Measurements from ENCODE around the gene MRPS14. TPM values are rescaled to one million over a fixed set of nuclear protein-coding genes. Genes with fewer than 3 reads are reported as not detected.

The MRPS14 gene
- total and polyA plus RNA-seq, 2 donors (not counting 1 experiment from before 2014, with no cell fraction given) = 9.1 to 29.4 TPM

- no peak overlapping the region for H3K4me3 Mint-ChIP-seq
- Histone ChIP-seq H3K4me1 (ENCODE audit: control insufficient read depth in 2 of 2, insufficient read depth in 2 of 2, low read length in 2 of 2) (no peaks in the 10 kb centered on the region), H3K27me3 (replicated peaks in 1 of 4; ENCODE audit: control extremely low read depth in 1 of 4, control insufficient read depth in 3 of 4, insufficient read depth in 4 of 4, low read length in 3 of 4) (no peaks in the 10 kb centered on the region), H3K36me3 (replicated peaks in 1 of 2; ENCODE audit: control extremely low read depth in 1 of 2, control insufficient read depth in 1 of 2, extremely low read depth in 1 of 2, insufficient read depth in 2 of 2, low read length in 1 of 2) (no peaks in the 10 kb centered on the region), H2AFZ (ENCODE audit: insufficient read depth, low read depth, low read length, poor library complexity, severe bottlenecking) (no peak overlapping the region), H3K9ac (ENCODE audit: low read length) (no peak overlapping the region), H3K9me3 (ENCODE audit: control extremely low read depth in 1 of 3, control insufficient read depth in 2 of 3, insufficient read depth in 1 of 3, low read length in 2 of 3) (no peaks in the 10 kb centered on the region), H3K79me2 (ENCODE audit: control insufficient read depth, insufficient read depth, low read length) (no peaks in the 10 kb centered on the region), H3K4me3 (ENCODE audit: control extremely low read depth in 1 of 5, extremely low read depth in 1 of 5, insufficient read depth in 1 of 5, low read depth in 2 of 5, low read length in 4 of 5) (no peak overlapping the region), H4K20me1 (ENCODE audit: control insufficient read depth, insufficient read depth, low read length, poor library complexity, severe bottlenecking) (no peaks in the 10 kb centered on the region), H3K4me2 (replicated peaks; ENCODE audit: low read depth, low read length, poor library complexity, severe bottlenecking) (no peak overlapping the region), H3K27ac (ENCODE audit: low read length in 2 of 2) (no peak overlapping the region)
- ChIA-PET POLR2A (no interaction called here), CTCF (no interaction called here)
- H3K4me1 Mint-ChIP-seq = no peaks in the 10 kb centered on the region
- DNase-seq (no peak), ATAC-seq (ENCODE audit: low read depth) (no peak)
- TF ChIP-seq CTCF (IDR thresholded peaks at IDR 0.05) = no peak
- TF ChIP-seq EZH2 (IDR thresholded peaks at IDR 0.05; ENCODE audit: borderline replicate concordance, insufficient read depth, low read depth, low read length, poor library complexity, severe bottlenecking) = no peak
- H3K27ac Mint-ChIP-seq = no peak overlapping the region
- H3K9me3 Mint-ChIP-seq (ENCODE audit: insufficient read depth) = no peaks in the 10 kb centered on the region
- H3K27me3 Mint-ChIP-seq = peaks cover 23% of the 10 kb centered on the region
- intact Hi-C loops (cut with micrococcal nuclease) = no loop called here
- WGBS (ENCODE audit: insufficient coverage) = 86% methylated on average over 1 of the region's 3 CpGs
These were observed 13.3 kb upstream of the MRPS14 start for GRCh38 chr1:175036476-175036875.

GRCh38 chr1:175035865-175036264 is 12.6 kb upstream of the MRPS14 start:
- Histone ChIP-seq H3K27ac (ENCODE audit: low read length in 2 of 2) (no peak overlapping the region), H3K27me3 (replicated peaks in 1 of 4; ENCODE audit: control extremely low read depth in 1 of 4, control insufficient read depth in 3 of 4, insufficient read depth in 4 of 4, low read length in 3 of 4) (no peaks in the 10 kb centered on the region), H2AFZ (ENCODE audit: insufficient read depth, low read depth, low read length, poor library complexity, severe bottlenecking) (no peak overlapping the region), H3K9me3 (ENCODE audit: control extremely low read depth in 1 of 3, control insufficient read depth in 2 of 3, insufficient read depth in 1 of 3, low read length in 2 of 3) (no peaks in the 10 kb centered on the region), H3K79me2 (ENCODE audit: control insufficient read depth, insufficient read depth, low read length) (no peaks in the 10 kb centered on the region), H4K20me1 (ENCODE audit: control insufficient read depth, insufficient read depth, low read length, poor library complexity, severe bottlenecking) (no peaks in the 10 kb centered on the region), H3K4me2 (replicated peaks; ENCODE audit: low read depth, low read length, poor library complexity, severe bottlenecking) (no peak overlapping the region), H3K4me1 (ENCODE audit: control insufficient read depth in 2 of 2, insufficient read depth in 2 of 2, low read length in 2 of 2) (no peaks in the 10 kb centered on the region), H3K9ac (ENCODE audit: low read length) (no peak overlapping the region), H3K4me3 (ENCODE audit: control extremely low read depth in 1 of 5, extremely low read depth in 1 of 5, insufficient read depth in 1 of 5, low read depth in 2 of 5, low read length in 4 of 5) (no peak overlapping the region), H3K36me3 (replicated peaks in 1 of 2; ENCODE audit: control extremely low read depth in 1 of 2, control insufficient read depth in 1 of 2, extremely low read depth in 1 of 2, insufficient read depth in 2 of 2, low read length in 1 of 2) (no peaks in the 10 kb centered on the region)
- no peak for TF ChIP-seq CTCF (IDR thresholded peaks at IDR 0.05)
- TF ChIP-seq EZH2 (IDR thresholded peaks at IDR 0.05; ENCODE audit: borderline replicate concordance, insufficient read depth, low read depth, low read length, poor library complexity, severe bottlenecking) = no peak
- CTCF ChIA-PET = interaction anchor here (0.6 to 1.1 kb wide), 2 partner anchors 11 to 770 kb away, joined by 3 to 4 read pairs; no protein-coding TSS in a partner anchor
- no peak overlapping the region for H3K27ac Mint-ChIP-seq
- POLR2A ChIA-PET = no interaction called here
- intact Hi-C loops (cut with micrococcal nuclease) = no loop called here
- H3K27me3 Mint-ChIP-seq = peaks cover 22% of the 10 kb centered on the region
- no peaks in the 10 kb centered on the region for H3K4me1 Mint-ChIP-seq
- 100% methylated on average over 3 of the region's 6 CpGs for WGBS (ENCODE audit: insufficient coverage)
- no peak for ATAC-seq (ENCODE audit: low read depth)
- no peaks in the 10 kb centered on the region for H3K9me3 Mint-ChIP-seq (ENCODE audit: insufficient read depth)
- no peak overlapping the region for H3K4me3 Mint-ChIP-seq
- no peak for DNase-seq

Data from B cell (primary cell).